ENCODE results near the gene FAT1.

Gene FAT1

GRCh38 chr4:186628058-186628711 is 95.5 kb downstream of the FAT1 start:
- Mint-ChIP-seq H3K4me3 (no peak overlapping the region), H3K4me1 (no peaks in the 10 kb centered on the region), H3K9me3 (peaks cover 6% of the 10 kb centered on the region), H3K36me3 (no peaks in the 10 kb centered on the region), H3K27me3 (no peaks in the 10 kb centered on the region), H3K27ac (no peak overlapping the region)
- ATAC-seq (ENCODE audit: low read depth) (no peak), DNase-seq (ENCODE audit: low spot score in 2 of 2) (no peak)

DNA sequence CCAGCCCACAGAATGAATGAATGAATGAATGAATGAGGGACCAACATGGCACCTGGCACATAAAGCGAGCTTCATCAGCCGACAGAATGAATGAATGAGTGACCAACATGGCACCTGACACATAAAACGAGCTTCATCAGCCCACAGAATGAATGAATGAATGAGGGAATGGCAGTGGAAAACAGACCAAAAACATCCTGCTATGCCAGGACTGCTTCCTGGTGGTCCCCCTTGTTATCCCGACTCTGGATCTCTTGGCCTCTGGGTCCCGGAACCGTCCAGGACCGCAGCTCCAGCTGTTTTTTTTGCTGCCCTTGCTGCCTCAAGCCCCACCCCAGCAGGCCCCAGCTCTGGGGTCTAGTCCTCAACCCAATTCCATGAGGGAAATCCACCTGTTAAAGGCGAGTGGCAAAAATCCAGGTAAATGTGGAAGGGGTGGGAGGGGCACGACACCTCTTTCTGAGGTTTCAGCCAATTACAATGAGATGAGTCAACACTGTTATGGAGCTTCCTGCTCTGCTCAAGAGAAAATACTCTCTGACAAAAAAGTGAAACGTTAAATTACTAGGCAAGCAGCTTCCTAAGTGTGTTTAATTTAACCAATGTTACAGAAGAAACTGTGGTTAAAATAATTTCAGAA is 96.3 kb downstream of the FAT1 start:
- no peaks in the 10 kb centered on the region for H3K27me3 Mint-ChIP-seq
- no peak overlapping the region for H3K27ac Mint-ChIP-seq
- no peak for DNase-seq (ENCODE audit: low spot score in 2 of 2)
- no peak overlapping the region for H3K4me3 Mint-ChIP-seq
- no peak for ATAC-seq (ENCODE audit: low read depth)
- no peaks in the 10 kb centered on the region for H3K4me1 Mint-ChIP-seq
- H3K9me3 Mint-ChIP-seq = peaks cover 6% of the 10 kb centered on the region
- H3K36me3 Mint-ChIP-seq = no peaks in the 10 kb centered on the region

DNA sequence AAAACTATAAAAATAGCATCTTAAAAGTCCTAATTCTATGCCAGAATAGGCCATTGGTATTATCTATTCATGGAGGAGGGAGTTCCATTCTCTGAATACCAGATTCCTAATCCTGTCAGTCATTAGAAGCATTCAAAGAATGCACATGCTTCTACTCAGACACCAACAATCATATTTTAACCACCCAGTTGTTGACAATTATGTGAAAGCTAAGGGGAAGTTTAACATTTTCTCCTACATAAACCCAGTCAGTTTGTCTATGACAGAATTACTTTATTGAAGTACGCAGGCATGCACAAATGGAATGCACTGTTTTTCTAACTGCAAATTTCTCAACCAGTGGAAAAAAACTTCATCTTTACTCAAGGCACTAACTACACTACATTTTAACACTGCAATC is 98.7 kb downstream of the FAT1 start:
- no peak overlapping the region for H3K4me3 Mint-ChIP-seq
- H3K36me3 Mint-ChIP-seq = no peaks in the 10 kb centered on the region
- H3K27me3 Mint-ChIP-seq = no peaks in the 10 kb centered on the region
- H3K9me3 Mint-ChIP-seq = no peaks in the 10 kb centered on the region
- DNase-seq (ENCODE audit: low spot score in 2 of 2) (no peak), ATAC-seq (ENCODE audit: low read depth) (no peak)
- H3K27ac Mint-ChIP-seq = no peak overlapping the region
- H3K4me1 Mint-ChIP-seq = no peaks in the 10 kb centered on the region

- H3K36me3 Mint-ChIP-seq = no peaks in the 10 kb centered on the region
- no peaks in the 10 kb centered on the region for H3K4me1 Mint-ChIP-seq
- DNase-seq (ENCODE audit: low spot score in 2 of 2) (no peak), ATAC-seq (ENCODE audit: low read depth) (no peak)
- H3K27me3 Mint-ChIP-seq = no peaks in the 10 kb centered on the region
- H3K27ac Mint-ChIP-seq = no peak overlapping the region
- H3K4me3 Mint-ChIP-seq = no peak overlapping the region
- H3K9me3 Mint-ChIP-seq = no peaks in the 10 kb centered on the region
These were observed 100.1 kb downstream of the FAT1 start for GRCh38 chr4:186623546-186623945.

DNA sequence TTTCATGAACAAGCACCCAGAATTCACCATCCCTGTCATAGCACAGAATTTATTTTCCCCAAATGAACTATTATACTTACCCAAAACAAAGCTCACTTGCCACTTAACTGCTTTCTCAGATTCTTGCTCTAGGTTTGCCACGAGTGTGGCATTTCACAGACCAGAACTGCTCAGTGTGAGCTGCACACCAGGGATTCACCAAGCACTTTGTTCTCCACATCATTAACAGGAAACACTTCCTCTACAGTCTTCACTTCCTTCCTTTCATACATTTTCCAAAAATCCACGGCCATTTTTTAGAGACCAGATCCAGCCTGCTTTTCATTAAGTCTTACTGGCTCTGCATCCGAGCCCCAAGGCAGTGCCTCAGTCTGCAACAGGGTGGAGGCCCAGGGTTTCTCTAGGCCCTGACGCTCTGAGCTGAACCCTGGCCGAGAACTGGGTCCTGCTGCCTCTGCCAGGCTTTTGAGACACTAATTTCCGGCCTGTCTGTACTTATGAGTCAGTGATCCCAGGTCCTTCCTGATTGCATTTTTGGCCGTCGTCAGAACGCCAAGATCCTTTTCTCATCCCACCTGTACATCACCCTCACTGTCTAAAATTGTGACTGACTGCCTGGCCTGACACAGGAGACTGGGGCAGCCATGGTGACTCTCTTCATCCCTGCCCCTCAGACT is 100.7 kb downstream of the FAT1 start:
- H3K36me3 Mint-ChIP-seq = no peaks in the 10 kb centered on the region
- no peaks in the 10 kb centered on the region for H3K4me1 Mint-ChIP-seq
- ATAC-seq (ENCODE audit: low read depth) = no peak
- no peaks in the 10 kb centered on the region for H3K9me3 Mint-ChIP-seq
- no peak for DNase-seq (ENCODE audit: low spot score in 2 of 2)
- no peak overlapping the region for H3K27ac Mint-ChIP-seq
- no peak overlapping the region for H3K4me3 Mint-ChIP-seq
- no peaks in the 10 kb centered on the region for H3K27me3 Mint-ChIP-seq

GRCh38 chr4:186621959-186622553 is 101.6 kb downstream of the FAT1 start:
- no peaks in the 10 kb centered on the region for H3K27me3 Mint-ChIP-seq
- no peak for DNase-seq (ENCODE audit: low spot score in 2 of 2)
- no peak overlapping the region for H3K27ac Mint-ChIP-seq
- no peak overlapping the region for H3K4me3 Mint-ChIP-seq
- H3K9me3 Mint-ChIP-seq = no peaks in the 10 kb centered on the region
- no peaks in the 10 kb centered on the region for H3K4me1 Mint-ChIP-seq
- H3K36me3 Mint-ChIP-seq = no peaks in the 10 kb centered on the region
- ATAC-seq (ENCODE audit: low read depth) = no peak

GRCh38 chr4:186619088-186619487 is 104.6 kb downstream of the FAT1 start:
- peaks cover 4% of the 10 kb centered on the region for H3K9me3 Mint-ChIP-seq
- H3K27me3 Mint-ChIP-seq = no peaks in the 10 kb centered on the region
- no peaks in the 10 kb centered on the region for H3K4me1 Mint-ChIP-seq
- H3K4me3 Mint-ChIP-seq = no peak overlapping the region
- no peak overlapping the region for H3K27ac Mint-ChIP-seq
- ATAC-seq (ENCODE audit: low read depth) (no peak), DNase-seq (ENCODE audit: low spot score in 2 of 2) (no peak)
- H3K36me3 Mint-ChIP-seq = no peaks in the 10 kb centered on the region

GRCh38 chr4:186617921-186618320 is 105.7 kb downstream of the FAT1 start:
- Mint-ChIP-seq H3K9me3 (peaks cover 4% of the 10 kb centered on the region), H3K4me1 (no peaks in the 10 kb centered on the region), H3K4me3 (no peak overlapping the region), H3K27ac (no peak overlapping the region), H3K36me3 (no peaks in the 10 kb centered on the region), H3K27me3 (no peaks in the 10 kb centered on the region)
- ATAC-seq (ENCODE audit: low read depth) (no peak), DNase-seq (ENCODE audit: low spot score in 2 of 2) (no peak)

DNA sequence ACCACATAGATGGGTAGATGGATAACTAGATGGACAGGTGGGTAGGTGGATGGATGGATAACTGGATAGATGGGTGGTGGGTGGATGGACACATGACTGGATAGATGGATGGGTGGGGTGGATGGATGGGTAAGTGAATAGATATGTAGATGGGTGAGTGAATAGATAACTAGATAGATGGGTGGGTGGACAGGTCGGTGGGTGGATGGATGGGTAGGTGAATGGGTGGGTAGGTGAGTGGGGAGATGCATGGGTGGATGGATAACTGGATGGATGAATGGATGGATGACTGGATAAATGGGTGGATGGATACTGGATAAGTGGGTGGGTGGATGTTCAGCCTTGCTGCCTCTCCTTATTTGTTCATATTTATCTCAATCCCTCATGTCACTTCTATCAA is 116.2 kb downstream of the FAT1 start:
- no peaks in the 10 kb centered on the region for H3K4me1 Mint-ChIP-seq
- no peaks in the 10 kb centered on the region for H3K27me3 Mint-ChIP-seq

DNA sequence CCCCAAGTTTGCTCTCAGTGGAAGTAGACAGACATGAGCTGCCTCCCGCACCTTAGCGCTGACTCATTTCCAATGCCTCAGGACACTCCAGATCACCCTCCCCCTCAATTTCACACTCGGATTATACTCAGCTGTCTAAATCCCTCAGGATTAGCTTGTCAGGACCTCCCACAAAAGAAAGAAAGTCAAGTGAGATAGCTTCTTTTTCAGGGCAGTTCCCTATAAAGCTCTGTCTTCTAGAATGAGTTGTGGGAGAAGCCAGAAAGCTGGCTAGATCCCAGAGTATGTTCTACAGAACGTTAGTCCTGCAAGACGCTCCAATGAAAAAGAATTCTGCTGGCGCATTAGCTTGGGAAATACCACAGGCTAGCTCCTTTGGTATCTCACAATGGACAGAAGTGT is 117.1 kb downstream of the FAT1 start:
- no peaks in the 10 kb centered on the region for H3K4me1 Mint-ChIP-seq
- H3K9me3 Mint-ChIP-seq = peaks cover 10% of the 10 kb centered on the region
- DNase-seq (ENCODE audit: low spot score in 2 of 2) = no peak
- H3K36me3 Mint-ChIP-seq = no peaks in the 10 kb centered on the region
- H3K27ac Mint-ChIP-seq = no peak overlapping the region
- H3K27me3 Mint-ChIP-seq = no peaks in the 10 kb centered on the region
- H3K4me3 Mint-ChIP-seq = no peak overlapping the region
- ATAC-seq (ENCODE audit: low read depth) = no peak

More for the DNA sequence above, 116.2 kb downstream of the FAT1 start:
- no peaks in the 10 kb centered on the region for H3K36me3 Mint-ChIP-seq
- H3K27ac Mint-ChIP-seq = no peak overlapping the region
- no peak for DNase-seq (ENCODE audit: low spot score in 2 of 2)
- no peak overlapping the region for H3K4me3 Mint-ChIP-seq
- ATAC-seq (ENCODE audit: low read depth) = no peak
- H3K9me3 Mint-ChIP-seq = peaks cover 10% of the 10 kb centered on the region

- Mint-ChIP-seq H3K27me3 (no peaks in the 10 kb centered on the region), H3K9me3 (peaks cover 10% of the 10 kb centered on the region), H3K27ac (no peak overlapping the region), H3K4me1 (no peaks in the 10 kb centered on the region), H3K36me3 (no peaks in the 10 kb centered on the region), H3K4me3 (no peak overlapping the region)
- ATAC-seq (ENCODE audit: low read depth) = no peak
- DNase-seq (ENCODE audit: low spot score in 2 of 2) = no peak
These were observed 118.3 kb downstream of the FAT1 start for GRCh38 chr4:186605261-186605865.

GRCh38 chr4:186604124-186604807 is 119.4 kb downstream of the FAT1 start:
- no peak for ATAC-seq (ENCODE audit: low read depth)

GRCh38 chr4:186602978-186603377 is 120.7 kb downstream of the FAT1 start:
- H3K4me3 Mint-ChIP-seq = no peak overlapping the region
- no peaks in the 10 kb centered on the region for H3K27me3 Mint-ChIP-seq
- no peak for DNase-seq (ENCODE audit: low spot score in 2 of 2)
- no peak for ATAC-seq (ENCODE audit: low read depth)
- H3K4me1 Mint-ChIP-seq = no peaks in the 10 kb centered on the region
- H3K27ac Mint-ChIP-seq = no peak overlapping the region
- peaks cover 8% of the 10 kb centered on the region for H3K9me3 Mint-ChIP-seq
- H3K36me3 Mint-ChIP-seq = no peaks in the 10 kb centered on the region

More at GRCh38 chr4:186604124-186604807, 119.4 kb downstream of the FAT1 start:
- no peaks in the 10 kb centered on the region for H3K27me3 Mint-ChIP-seq
- peaks cover 8% of the 10 kb centered on the region for H3K9me3 Mint-ChIP-seq
- H3K27ac Mint-ChIP-seq = no peak overlapping the region
- H3K36me3 Mint-ChIP-seq = no peaks in the 10 kb centered on the region
- no peak for DNase-seq (ENCODE audit: low spot score in 2 of 2)
- no peak overlapping the region for H3K4me3 Mint-ChIP-seq
- H3K4me1 Mint-ChIP-seq = no peaks in the 10 kb centered on the region
